ENCODE results near the gene ELL2.
"Not testable (repeated sequence)": the region's sequence is repeated elsewhere in the genome, so short reads cannot be mapped to it uniquely, and the experiment has no call there.

The ELL2 gene

DNA sequence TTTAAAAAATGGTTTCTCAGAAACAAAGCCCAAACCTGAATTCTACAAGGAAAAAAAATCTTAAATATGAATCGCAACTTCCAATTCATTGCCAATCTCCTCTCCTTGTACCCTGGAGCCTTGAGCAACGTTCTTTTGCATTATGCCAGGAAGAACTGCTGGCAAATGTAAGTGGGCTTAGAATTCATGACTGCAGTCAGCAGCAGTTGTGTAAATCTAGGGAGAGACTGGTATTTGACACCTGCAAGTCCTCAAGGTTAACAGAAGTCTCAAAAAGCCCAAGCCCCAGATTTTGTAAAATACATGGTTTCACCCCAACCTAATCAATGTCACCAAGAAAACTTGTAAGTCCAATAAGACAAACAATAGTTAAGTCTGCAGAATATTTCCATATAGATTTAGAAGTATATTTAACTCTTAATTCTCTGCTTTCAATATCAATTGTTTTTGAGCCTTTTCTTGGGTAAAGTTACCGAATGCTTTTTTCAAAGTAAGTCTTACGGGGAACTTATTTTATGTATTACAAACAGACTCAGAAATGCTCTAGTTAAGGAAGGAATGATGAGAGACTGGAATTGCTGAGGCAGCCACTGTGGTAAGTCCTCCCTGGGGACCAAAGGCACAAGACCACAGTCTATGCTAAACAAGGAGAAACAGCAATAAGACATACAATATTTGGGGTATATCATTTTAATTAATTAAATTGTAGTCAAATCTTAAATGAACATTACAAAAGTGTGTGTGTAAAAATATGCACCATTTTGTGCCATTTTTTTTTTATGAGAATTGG lies 31.3 kb downstream of the ELL2 start:
- DNase-seq (ENCODE audit: low read depth) = no peak
- TF ChIP-seq, protein P1, sequence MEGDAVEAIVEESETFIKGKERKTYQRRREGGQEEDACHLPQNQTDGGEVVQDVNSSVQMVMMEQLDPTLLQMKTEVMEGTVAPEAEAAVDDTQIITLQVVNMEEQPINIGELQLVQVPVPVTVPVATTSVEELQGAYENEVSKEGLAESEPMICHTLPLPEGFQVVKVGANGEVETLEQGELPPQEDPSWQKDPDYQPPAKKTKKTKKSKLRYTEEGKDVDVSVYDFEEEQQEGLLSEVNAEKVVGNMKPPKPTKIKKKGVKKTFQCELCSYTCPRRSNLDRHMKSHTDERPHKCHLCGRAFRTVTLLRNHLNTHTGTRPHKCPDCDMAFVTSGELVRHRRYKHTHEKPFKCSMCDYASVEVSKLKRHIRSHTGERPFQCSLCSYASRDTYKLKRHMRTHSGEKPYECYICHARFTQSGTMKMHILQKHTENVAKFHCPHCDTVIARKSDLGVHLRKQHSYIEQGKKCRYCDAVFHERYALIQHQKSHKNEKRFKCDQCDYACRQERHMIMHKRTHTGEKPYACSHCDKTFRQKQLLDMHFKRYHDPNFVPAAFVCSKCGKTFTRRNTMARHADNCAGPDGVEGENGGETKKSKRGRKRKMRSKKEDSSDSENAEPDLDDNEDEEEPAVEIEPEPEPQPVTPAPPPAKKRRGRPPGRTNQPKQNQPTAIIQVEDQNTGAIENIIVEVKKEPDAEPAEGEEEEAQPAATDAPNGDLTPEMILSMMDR (IDR thresholded peaks at IDR 0.05; ENCODE audit: control insufficient read depth, insufficient read depth, low read depth, low read length, missing control alignments) = no peak
- no peak overlapping the region for H3K4me3 ChIP-seq (ENCODE audit: control insufficient read depth, low read depth, low read length)

DNA sequence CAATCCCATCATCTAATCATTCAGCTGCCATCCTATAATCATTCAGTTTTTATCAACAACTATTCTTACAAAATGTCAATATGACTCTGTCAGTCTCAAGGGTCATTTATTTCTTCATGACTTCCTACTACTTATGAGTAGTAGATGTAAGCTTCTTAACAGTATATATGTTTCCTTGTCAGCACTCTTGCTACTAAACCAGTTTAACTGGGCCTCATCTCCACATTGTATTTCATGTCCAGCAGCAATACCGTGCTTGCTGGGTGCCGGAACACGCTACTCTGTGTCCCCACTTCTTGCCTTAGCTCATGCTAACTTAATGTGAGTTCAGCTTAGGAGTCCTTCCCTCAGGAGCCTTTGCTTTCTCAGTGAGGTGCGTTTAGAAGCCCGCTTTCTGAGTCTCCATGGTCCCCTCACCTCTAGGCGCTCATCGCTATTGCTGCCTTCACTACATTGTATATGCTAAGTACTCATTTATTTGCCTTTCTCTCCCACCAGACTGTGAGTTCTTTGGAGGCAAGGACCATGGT lies 32.9 kb downstream of the ELL2 start:
- TF ChIP-seq, protein P1 (IDR thresholded peaks at IDR 0.05; ENCODE audit: control insufficient read depth, insufficient read depth, low read depth, low read length, missing control alignments) = no peak
- no peak overlapping the region for H3K4me3 ChIP-seq (ENCODE audit: control insufficient read depth, low read depth, low read length)
- DNase-seq (ENCODE audit: low read depth) = no peak

GRCh38 chr5:95927927-95928723 lies 33.5 kb downstream of the ELL2 start:
- no peak overlapping the region for H3K4me3 ChIP-seq (ENCODE audit: control insufficient read depth, low read depth, low read length)
- TF ChIP-seq, protein P1 (IDR thresholded peaks at IDR 0.05; ENCODE audit: control insufficient read depth, insufficient read depth, low read depth, low read length, missing control alignments) = no peak
- DNase-seq (ENCODE audit: low read depth) = no peak

DNA sequence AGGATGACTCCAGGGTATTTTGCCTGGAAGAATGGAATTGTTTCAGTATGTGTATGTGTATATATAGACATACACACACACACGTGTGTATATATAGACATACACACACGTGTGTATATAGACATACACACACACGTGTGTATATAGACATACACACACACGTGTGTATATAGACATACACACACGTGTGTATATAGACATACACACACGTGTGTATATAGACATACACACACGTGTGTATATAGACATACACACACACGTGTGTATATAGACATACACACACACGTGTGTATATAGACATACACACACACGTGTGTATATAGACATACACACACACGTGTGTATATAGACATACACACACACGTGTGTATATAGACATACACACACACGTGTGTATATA lies 34.4 kb downstream of the ELL2 start:
- H3K4me3 ChIP-seq (ENCODE audit: control insufficient read depth, low read depth, low read length); DNase-seq (ENCODE audit: low read depth): not testable (repeated sequence)

GRCh38 chr5:95925939-95926338 lies 35.7 kb downstream of the ELL2 start:
- DNase-seq (ENCODE audit: low read depth) = no peak
- no peak overlapping the region for H3K4me3 ChIP-seq (ENCODE audit: control insufficient read depth, low read depth, low read length)
- TF ChIP-seq, protein P1 (IDR thresholded peaks at IDR 0.05; ENCODE audit: control insufficient read depth, insufficient read depth, low read depth, low read length, missing control alignments) = no peak

DNA sequence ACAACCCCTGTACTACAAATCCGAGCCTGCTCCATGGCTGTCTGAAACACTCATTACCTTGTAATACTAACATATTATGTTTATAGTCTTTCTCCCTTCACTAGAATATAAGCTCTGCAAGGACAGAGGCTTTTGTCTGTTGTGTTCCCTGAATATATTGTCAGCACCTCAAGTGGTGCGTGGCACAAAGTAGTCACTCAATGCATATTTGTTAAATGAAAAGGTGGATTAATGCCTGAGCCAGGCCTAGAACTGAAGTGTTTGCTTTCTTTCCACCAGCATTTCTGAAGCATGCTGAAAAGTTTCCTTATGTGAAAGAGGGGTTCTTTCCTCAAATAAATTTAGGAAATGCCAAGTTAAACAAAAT lies 36.3 kb downstream of the ELL2 start:
- no peak overlapping the region for H3K4me3 ChIP-seq (ENCODE audit: control insufficient read depth, low read depth, low read length)

More for the DNA sequence above, 36.3 kb downstream of the ELL2 start:
- no peak for DNase-seq (ENCODE audit: low read depth)
- TF ChIP-seq, protein P1 (IDR thresholded peaks at IDR 0.05; ENCODE audit: control insufficient read depth, insufficient read depth, low read depth, low read length, missing control alignments) = no peak

Measured in AG09309 (cell line).